Measurements from ENCODE around the gene OR51B4. TPM values are rescaled to one million over a fixed set of nuclear protein-coding genes. Genes with fewer than 3 reads are reported as not detected.

Gene OR51B4
- total RNA-seq, 2 experiments from 2014 or later = not detected

DNA sequence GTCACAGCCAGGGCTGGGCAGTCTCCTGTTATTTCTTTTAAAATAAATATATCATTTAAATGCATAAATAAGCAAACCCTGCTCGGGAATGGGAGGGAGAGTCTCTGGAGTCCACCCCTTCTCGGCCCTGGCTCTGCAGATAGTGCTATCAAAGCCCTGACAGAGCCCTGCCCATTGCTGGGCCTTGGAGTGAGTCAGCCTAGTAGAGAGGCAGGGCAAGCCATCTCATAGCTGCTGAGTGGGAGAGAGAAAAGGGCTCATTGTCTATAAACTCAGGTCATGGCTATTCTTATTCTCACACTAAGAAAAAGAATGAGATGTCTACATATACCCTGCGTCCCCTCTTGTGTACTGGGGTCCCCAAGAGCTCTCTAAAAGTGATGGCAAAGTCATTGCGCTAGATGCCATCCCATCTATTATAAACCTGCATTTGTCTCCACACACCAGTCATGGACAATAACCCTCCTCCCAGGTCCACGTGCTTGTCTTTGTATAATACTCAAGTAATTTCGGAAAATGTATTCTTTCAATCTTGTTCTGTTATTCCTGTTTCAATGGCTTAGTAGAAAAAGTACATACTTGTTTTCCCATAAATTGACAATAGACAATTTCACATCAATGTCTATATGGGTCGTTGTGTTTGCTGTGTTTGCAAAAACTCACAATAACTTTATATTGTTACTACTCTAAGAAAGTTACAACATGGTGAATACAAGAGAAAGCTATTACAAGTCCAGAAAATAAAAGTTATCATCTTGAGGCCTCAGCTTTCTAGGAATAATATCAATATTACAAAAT, 13.4 kb downstream of the OR51B4 start:
- no peaks in the 10 kb centered on the region for H3K9me3 Mint-ChIP-seq
- H3K4me3 Mint-ChIP-seq = no peak overlapping the region
- CTCF ChIA-PET = no interaction called here
- POLR2A ChIA-PET = no interaction called here
- H3K4me1 Mint-ChIP-seq = no peaks in the 10 kb centered on the region
- H3K36me3 Mint-ChIP-seq (ENCODE audit: low read depth) = no peaks in the 10 kb centered on the region
- no peaks in the 10 kb centered on the region for H3K27me3 Mint-ChIP-seq
- no peak for DNase-seq
- H3K27ac Mint-ChIP-seq = no peak overlapping the region

- DNase-seq = no peak
- H3K36me3 Mint-ChIP-seq (ENCODE audit: low read depth) = no peaks in the 10 kb centered on the region
- no peaks in the 10 kb centered on the region for H3K4me1 Mint-ChIP-seq
- H3K27me3 Mint-ChIP-seq = no peaks in the 10 kb centered on the region
- POLR2A ChIA-PET = no interaction called here
- H3K27ac Mint-ChIP-seq = no peak overlapping the region
- CTCF ChIA-PET = no interaction called here
- no peak overlapping the region for H3K4me3 Mint-ChIP-seq
- H3K9me3 Mint-ChIP-seq = no peaks in the 10 kb centered on the region
Measured at GRCh38 chr11:5286901-5287300, 14.8 kb downstream of the OR51B4 start.

DNA sequence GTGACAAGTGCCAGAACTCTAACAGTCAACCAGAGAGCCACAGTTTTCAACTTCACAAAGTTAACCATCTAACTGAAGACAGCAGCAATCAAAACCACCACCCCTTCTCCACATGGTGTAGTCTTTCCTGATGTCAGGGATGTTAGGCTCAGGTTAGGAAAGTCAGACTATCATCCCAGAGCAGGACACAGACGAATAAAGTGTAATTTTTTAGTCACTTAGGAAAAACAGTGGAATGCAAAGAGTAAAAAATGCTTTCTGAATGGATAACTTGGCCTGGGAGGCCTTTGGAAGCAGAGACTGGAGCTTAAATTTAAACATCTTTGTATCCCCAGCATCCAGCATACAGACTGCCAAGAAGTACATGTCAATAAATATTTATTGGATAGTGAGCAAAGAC, 15.4 kb downstream of the OR51B4 start:
- H3K27me3 Mint-ChIP-seq = no peaks in the 10 kb centered on the region
- H3K36me3 Mint-ChIP-seq (ENCODE audit: low read depth) = no peaks in the 10 kb centered on the region
- no peaks in the 10 kb centered on the region for H3K4me1 Mint-ChIP-seq
- H3K4me3 Mint-ChIP-seq = no peak overlapping the region
- no peak overlapping the region for H3K27ac Mint-ChIP-seq
- no peak for DNase-seq
- no peaks in the 10 kb centered on the region for H3K9me3 Mint-ChIP-seq
- ChIA-PET POLR2A (no interaction called here), CTCF (no interaction called here)

- no peak for DNase-seq
- CTCF ChIA-PET = no interaction called here
- Mint-ChIP-seq H3K27ac (no peak overlapping the region), H3K4me1 (peaks cover under 1% of the 10 kb centered on the region), H3K9me3 (no peaks in the 10 kb centered on the region), H3K4me3 (no peak overlapping the region), H3K36me3 (ENCODE audit: low read depth) (no peaks in the 10 kb centered on the region), H3K27me3 (no peaks in the 10 kb centered on the region)
- POLR2A ChIA-PET = no interaction called here
Measured at GRCh38 chr11:5285703-5286340, 15.9 kb downstream of the OR51B4 start.

- ChIA-PET CTCF (interaction anchor here (1.0 kb wide), 1 partner anchor 10 kb away, joined by 3 read pairs; no protein-coding TSS in a partner anchor), POLR2A (no interaction called here)
- DNase-seq = no peak
- Mint-ChIP-seq H3K9me3 (no peaks in the 10 kb centered on the region), H3K27me3 (no peaks in the 10 kb centered on the region), H3K4me3 (no peak overlapping the region), H3K4me1 (peaks cover 8% of the 10 kb centered on the region), H3K27ac (no peak overlapping the region), H3K36me3 (ENCODE audit: low read depth) (no peaks in the 10 kb centered on the region)
Measured at GRCh38 chr11:5284637-5285036, 17.1 kb downstream of the OR51B4 start.

DNA sequence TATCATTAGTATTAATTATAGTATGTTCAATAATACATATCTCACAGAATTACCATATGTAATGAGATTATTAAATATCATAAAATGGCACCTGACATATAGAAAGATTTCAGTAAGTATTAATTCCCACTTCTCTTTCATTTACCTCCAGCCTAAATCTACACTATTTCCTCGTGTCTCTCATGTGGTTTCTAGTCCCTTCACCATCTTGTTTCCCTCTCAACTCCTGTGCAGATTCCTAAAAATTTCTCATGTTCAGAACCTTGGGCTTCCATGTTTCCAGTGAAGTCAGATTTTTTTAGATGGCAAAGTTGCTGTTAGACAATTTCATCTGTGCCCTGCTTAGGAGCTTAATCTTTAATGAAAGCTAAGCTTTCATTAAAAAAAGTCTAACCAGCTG, 17.9 kb downstream of the OR51B4 start:
- no peak overlapping the region for H3K4me3 Mint-ChIP-seq
- no peaks in the 10 kb centered on the region for H3K36me3 Mint-ChIP-seq (ENCODE audit: low read depth)
- ChIA-PET POLR2A (no interaction called here), CTCF (interaction anchor here (1.0 kb wide), 1 partner anchor 9 kb away, joined by 3 read pairs; no protein-coding TSS in a partner anchor)
- H3K9me3 Mint-ChIP-seq = no peaks in the 10 kb centered on the region
- no peak overlapping the region for H3K27ac Mint-ChIP-seq
- peaks cover 8% of the 10 kb centered on the region for H3K4me1 Mint-ChIP-seq
- DNase-seq = no peak
- H3K27me3 Mint-ChIP-seq = no peaks in the 10 kb centered on the region

DNA sequence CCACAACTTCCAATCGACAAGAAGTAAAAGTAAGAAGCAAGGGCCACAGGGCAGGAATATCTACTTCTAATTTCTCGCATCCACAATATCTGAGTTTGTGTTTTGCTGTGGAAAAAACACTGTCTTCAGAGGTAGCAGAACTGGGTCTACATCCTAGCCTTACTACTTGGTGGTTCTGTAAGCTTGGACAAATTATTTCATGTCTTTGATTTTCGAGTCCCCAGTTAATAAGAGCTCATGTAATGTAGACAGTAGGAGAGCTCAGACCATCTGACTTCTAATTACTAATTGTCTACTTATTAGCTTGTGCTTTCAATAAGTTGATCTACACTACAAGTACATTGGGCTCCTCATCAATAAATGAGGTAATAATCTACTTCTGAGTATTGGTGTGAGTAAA, 18.7 kb downstream of the OR51B4 start:
- Mint-ChIP-seq H3K9me3 (no peaks in the 10 kb centered on the region), H3K4me3 (no peak overlapping the region), H3K27me3 (no peaks in the 10 kb centered on the region), H3K36me3 (ENCODE audit: low read depth) (no peaks in the 10 kb centered on the region), H3K4me1 (peaks cover 8% of the 10 kb centered on the region), H3K27ac (no peak overlapping the region)
- no peak for DNase-seq
- CTCF ChIA-PET = interaction anchor here (0.7 kb wide), 1 partner anchor 19 kb away, joined by 3 read pairs; no protein-coding TSS in a partner anchor
- POLR2A ChIA-PET = no interaction called here

DNA sequence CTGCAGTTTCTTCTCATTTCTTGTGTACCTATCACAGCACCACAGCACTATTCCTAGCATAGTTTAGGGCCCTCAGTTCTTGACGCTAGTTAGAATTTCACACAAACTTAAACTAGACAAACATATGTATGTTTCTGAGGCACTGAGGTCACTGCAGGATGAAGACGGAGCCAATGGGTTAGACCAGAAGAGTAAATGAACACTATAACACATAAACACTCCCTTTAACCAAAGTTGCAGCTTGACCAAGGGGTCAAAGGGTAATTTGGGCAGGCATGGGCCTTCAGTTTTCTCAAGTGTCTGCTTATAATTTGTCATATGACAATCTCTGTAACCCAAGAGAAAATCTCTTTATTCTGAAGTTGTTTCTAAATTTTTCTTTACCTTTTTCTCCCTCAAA, 19.1 kb downstream of the OR51B4 start:
- ChIA-PET CTCF (interaction anchor here (0.7 kb wide), 1 partner anchor 20 kb away, joined by 3 read pairs; no protein-coding TSS in a partner anchor), POLR2A (no interaction called here)
- H3K4me1 Mint-ChIP-seq = peaks cover 8% of the 10 kb centered on the region
- H3K27me3 Mint-ChIP-seq = no peaks in the 10 kb centered on the region
- H3K27ac Mint-ChIP-seq = no peak overlapping the region
- H3K4me3 Mint-ChIP-seq = no peak overlapping the region
- no peak for DNase-seq
- H3K36me3 Mint-ChIP-seq (ENCODE audit: low read depth) = no peaks in the 10 kb centered on the region
- no peaks in the 10 kb centered on the region for H3K9me3 Mint-ChIP-seq

DNA sequence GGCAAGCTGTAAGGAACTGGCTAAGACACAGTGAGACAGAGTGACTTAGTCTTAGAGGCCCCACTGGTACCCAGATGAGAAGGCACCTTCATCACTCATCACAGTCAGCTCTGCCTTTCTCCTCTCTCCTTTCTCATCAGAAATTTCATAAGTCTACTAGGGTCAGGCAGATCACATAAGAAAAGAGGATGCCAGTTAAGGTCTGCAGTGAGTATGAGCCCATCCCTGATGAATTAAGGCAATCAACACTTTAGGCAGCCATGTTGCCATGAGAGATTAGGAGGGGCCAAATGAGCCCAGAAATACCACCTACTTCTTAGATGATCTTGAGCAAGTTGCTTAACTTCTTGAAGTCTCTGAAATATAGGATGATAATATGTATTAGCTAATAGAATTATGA, 20.1 kb downstream of the OR51B4 start:
- CTCF ChIA-PET = interaction anchor here (0.9 to 1.9 kb wide), 2 partner anchors 9 to 17 kb away, joined by 3 to 8 read pairs; no protein-coding TSS in a partner anchor
- Mint-ChIP-seq H3K27ac (no peak overlapping the region), H3K9me3 (no peaks in the 10 kb centered on the region), H3K36me3 (ENCODE audit: low read depth) (no peaks in the 10 kb centered on the region), H3K4me3 (no peak overlapping the region), H3K27me3 (no peaks in the 10 kb centered on the region), H3K4me1 (peaks cover 8% of the 10 kb centered on the region)
- DNase-seq = no peak
- POLR2A ChIA-PET = no interaction called here

- H3K27ac Mint-ChIP-seq = no peak overlapping the region
- DNase-seq = peak; percentile 42
- H3K4me3 Mint-ChIP-seq = no peak overlapping the region
- no peaks in the 10 kb centered on the region for H3K27me3 Mint-ChIP-seq
- ChIA-PET POLR2A (no interaction called here), CTCF (interaction anchor here (1.9 kb wide), 1 partner anchor 10 kb away, joined by 8 read pairs; no protein-coding TSS in a partner anchor)
- H3K4me1 Mint-ChIP-seq = peaks cover 8% of the 10 kb centered on the region
- no peaks in the 10 kb centered on the region for H3K9me3 Mint-ChIP-seq
- H3K36me3 Mint-ChIP-seq (ENCODE audit: low read depth) = no peaks in the 10 kb centered on the region
Measured at GRCh38 chr11:5280582-5281102, 21.1 kb downstream of the OR51B4 start.

DNA sequence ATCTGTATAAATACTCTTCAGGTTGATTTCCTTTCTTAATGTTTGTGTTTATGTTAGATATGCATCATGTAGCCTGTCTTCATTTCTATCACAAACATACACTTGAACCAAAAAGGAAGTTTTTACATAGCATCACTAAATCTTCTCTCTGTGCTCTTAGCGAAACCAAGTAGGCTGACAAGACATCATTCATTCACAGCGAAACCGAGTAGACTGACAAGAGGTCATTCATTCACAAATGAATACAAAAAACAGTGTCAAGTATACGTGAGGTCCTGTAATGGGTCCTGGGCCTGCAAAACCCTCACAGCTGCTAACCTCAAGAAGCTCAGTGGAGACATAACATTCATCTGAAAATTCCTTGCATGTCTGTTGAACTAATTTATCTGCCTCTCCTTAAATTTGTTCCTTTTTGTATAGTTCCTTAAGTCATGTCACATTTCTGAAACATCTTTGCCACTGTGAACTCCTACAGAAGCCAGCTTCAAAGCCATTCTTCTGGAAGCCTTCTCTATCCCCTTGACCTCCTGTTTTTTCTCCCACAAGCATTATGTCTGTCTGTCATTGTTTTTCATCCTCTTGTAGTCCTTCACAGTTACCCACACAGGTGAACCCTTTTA, 22.2 kb downstream of the OR51B4 start:
- no peak for DNase-seq
- CTCF ChIA-PET = no interaction called here
- H3K27me3 Mint-ChIP-seq = peaks cover under 1% of the 10 kb centered on the region
- no peak overlapping the region for H3K4me3 Mint-ChIP-seq
- no peaks in the 10 kb centered on the region for H3K36me3 Mint-ChIP-seq (ENCODE audit: low read depth)
- POLR2A ChIA-PET = no interaction called here
- H3K27ac Mint-ChIP-seq = no peak overlapping the region
- no peaks in the 10 kb centered on the region for H3K9me3 Mint-ChIP-seq
- peaks cover 8% of the 10 kb centered on the region for H3K4me1 Mint-ChIP-seq

DNA sequence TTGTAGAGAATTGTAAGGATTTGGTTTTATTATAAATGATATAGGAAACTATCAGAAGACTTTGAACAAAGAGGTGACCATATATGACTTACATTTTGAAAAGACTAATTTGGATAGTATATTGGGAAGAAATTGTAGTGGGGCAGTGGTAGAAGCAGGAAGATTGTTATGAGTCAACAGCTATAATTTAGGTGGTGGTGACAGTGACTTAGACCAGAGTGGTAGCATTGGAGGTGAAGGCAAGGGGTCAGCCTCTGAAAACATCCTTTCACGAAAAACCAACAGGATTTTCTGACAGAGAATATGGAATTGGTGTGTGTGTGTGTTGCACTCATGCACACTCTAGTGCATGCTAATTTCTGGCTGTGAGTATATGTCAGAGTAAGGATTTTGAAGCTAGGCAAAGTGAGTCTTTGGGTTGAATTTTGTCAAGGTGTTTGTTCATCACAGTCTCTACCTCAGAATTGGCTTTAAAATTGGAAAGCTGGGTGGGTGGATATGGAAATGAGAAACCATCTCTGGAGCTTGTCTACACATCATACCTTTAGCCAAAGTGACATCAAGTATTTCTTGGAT, 23.9 kb downstream of the OR51B4 start:
- POLR2A ChIA-PET = no interaction called here
- H3K27ac Mint-ChIP-seq = no peak overlapping the region
- H3K4me3 Mint-ChIP-seq = no peak overlapping the region
- no peaks in the 10 kb centered on the region for H3K9me3 Mint-ChIP-seq
- H3K4me1 Mint-ChIP-seq = peaks cover 8% of the 10 kb centered on the region
- peaks cover 3% of the 10 kb centered on the region for H3K27me3 Mint-ChIP-seq
- no peak for DNase-seq
- H3K36me3 Mint-ChIP-seq (ENCODE audit: low read depth) = no peaks in the 10 kb centered on the region
- CTCF ChIA-PET = no interaction called here

- H3K27me3 Mint-ChIP-seq = peaks cover 3% of the 10 kb centered on the region
- CTCF ChIA-PET = interaction anchor here (0.7 kb wide), 1 partner anchor 134 kb away, joined by 3 read pairs; no protein-coding TSS in a partner anchor
- no peaks in the 10 kb centered on the region for H3K9me3 Mint-ChIP-seq
Measured at GRCh38 chr11:5276697-5277096, 25.0 kb downstream of the OR51B4 start.

More at GRCh38 chr11:5276697-5277096, 25.0 kb downstream of the OR51B4 start:
- POLR2A ChIA-PET = no interaction called here
- DNase-seq = no peak
- Mint-ChIP-seq H3K4me3 (no peak overlapping the region), H3K4me1 (peaks cover 8% of the 10 kb centered on the region), H3K27ac (no peak overlapping the region), H3K36me3 (ENCODE audit: low read depth) (no peaks in the 10 kb centered on the region)

All from activated CD4-positive, alpha-beta memory T cell treated with anti-CD3 and anti-CD28 coated beads, Interleukin-2, amount 10 ng/mL, durations not matched to agents 7 days and 5 days (primary cell).